Small intestine (tissue), 7 donors: Measurements from ENCODE around the gene PODXL2. TPM values are rescaled to one million over a fixed set of nuclear protein-coding genes. Genes with fewer than 3 reads are reported as not detected.
"Not testable (repeated sequence)": the region's sequence is repeated elsewhere in the genome, so short reads cannot be mapped to it uniquely, and the experiment has no call there.

Experiments used
- DNase-seq, 2 donors: peaks; one replicate each; pipeline versions ENCODE4 v3.0.0 to v3.0.0-alpha.2; 2013
- FAIRE-seq: peaks from 2 replicates; lab custom pipeline; 2012; peaks lifted over from hg19 to GRCh38; lab: Jason Lieb, UNC
- H3K27ac ChIP-seq, 3 donors: one replicate each; pipeline ENCODE4 v1.5.1; 2013; ENCODE audit warnings: low read length in 2 of 3, mild to moderate bottlenecking in 2 of 3, control low read depth in 1 of 3, inconsistent platforms in 1 of 3, low read depth in 1 of 3, moderate library complexity in 1 of 3
- H3K27me3 ChIP-seq, 3 donors: one replicate each; pipeline ENCODE4 v1.6.1; 2013; ENCODE audit warnings: low read length in 3 of 3, inconsistent platforms in 1 of 3; ENCODE audit not compliant: control insufficient read depth in 3 of 3, insufficient read depth in 3 of 3
- H3K36me3 ChIP-seq, 3 donors: one replicate each; pipeline ENCODE4 v1.6.1; 2013; ENCODE audit warnings: low read length in 3 of 3, inconsistent platforms in 1 of 3, low read depth in 1 of 3, mild to moderate bottlenecking in 1 of 3, moderate library complexity in 1 of 3; ENCODE audit not compliant: control insufficient read depth in 3 of 3, insufficient read depth in 2 of 3
- H3K4me1 ChIP-seq, 3 donors: one replicate each; pipeline ENCODE4 v1.6.1; 2013; ENCODE audit warnings: low read length in 2 of 3, inconsistent platforms in 1 of 3, low read depth in 1 of 3, mild to moderate bottlenecking in 1 of 3, moderate library complexity in 1 of 3; ENCODE audit not compliant: control insufficient read depth in 3 of 3, insufficient read depth in 2 of 3
- H3K4me3 ChIP-seq, 3 donors: one replicate each; pipeline ENCODE4 v1.5.1; 2013; ENCODE audit warnings: low read length in 3 of 3, control low read depth in 1 of 3, inconsistent platforms in 1 of 3, low read depth in 1 of 3, mild to moderate bottlenecking in 1 of 3, moderate library complexity in 1 of 3
- H3K9me3 ChIP-seq, 2 donors: one replicate each; pipeline ENCODE4 v1.6.1; 2013; ENCODE audit warnings: low read depth in 1 of 2, low read length in 1 of 2; ENCODE audit not compliant: control insufficient read depth in 2 of 2, insufficient read depth in 1 of 2
- WGBS, 3 donors: extraction: QIAGEN DNeasy Blood & Tissue Kit; methylation state at CpG; one replicate each; pipeline ENCODE4 v1.1.7; 2013; 5-methylcytosine and 5-hydroxymethylcytosine counted together
- polyA plus RNA-seq, 4 donors: library from polyadenylated mRNA; stranded (reverse) in 3 of 4; unstranded in 1 of 4; fragments of 200-250 nt in 3 of 4; fragments of 120-200 nt in 1 of 4; gene quantifications; one replicate each; pipeline versions ENCODE4 v1.2.1 to v1.2.3, GENCODE V29; 2013
- donor health status: healthy with polysubstance abuse.
- donor health status: control.
- donor health status: control.
- donor health status: Bipolar disorder and iron deficiency.
- donor health status: healthy.

The PODXL2 gene
- polyA plus RNA-seq, 4 donors, result 1.6 to 17.0 (median 4.2) TPM

DNA sequence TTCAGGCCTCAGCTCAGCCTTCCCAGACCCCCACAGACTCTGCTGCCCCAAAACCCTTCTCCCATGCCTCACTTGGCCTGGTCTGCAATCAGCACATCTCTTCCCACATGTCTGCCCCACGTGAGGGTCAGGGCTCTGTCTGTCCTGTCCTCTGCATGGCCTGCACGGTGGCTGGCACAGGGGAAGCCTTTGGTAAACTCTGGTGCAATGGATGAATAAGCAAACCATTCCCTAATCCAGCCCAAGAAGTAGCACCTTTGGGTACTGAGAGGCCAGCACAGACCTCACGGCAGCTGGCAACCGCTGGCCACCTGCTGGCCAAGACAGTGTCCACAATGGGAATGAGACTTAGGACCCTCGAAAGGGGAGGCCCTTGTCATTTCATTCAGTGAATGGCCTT lies 71.4 kb downstream of the PODXL2 start:
- Histone ChIP-seq H3K36me3 (peaks cover 0 to 25% (median 0%) of the 10 kb centered on the region in 3 donors), H3K9me3 (no peaks in the 10 kb centered on the region), H3K27ac (peak overlapping the region in 1 of 3 donors; percentile 0), H3K4me1 (peaks cover 0 to 25% (median 0%) of the 10 kb centered on the region in 3 donors), H3K4me3 (no peak overlapping the region), H3K27me3 (no peaks in the 10 kb centered on the region)
- FAIRE-seq, result no peak
- no peak for DNase-seq
- WGBS, 3 donors, result 81 to 85% (median 82%) methylated on average over 5 of the region's 5 CpGs

DNA sequence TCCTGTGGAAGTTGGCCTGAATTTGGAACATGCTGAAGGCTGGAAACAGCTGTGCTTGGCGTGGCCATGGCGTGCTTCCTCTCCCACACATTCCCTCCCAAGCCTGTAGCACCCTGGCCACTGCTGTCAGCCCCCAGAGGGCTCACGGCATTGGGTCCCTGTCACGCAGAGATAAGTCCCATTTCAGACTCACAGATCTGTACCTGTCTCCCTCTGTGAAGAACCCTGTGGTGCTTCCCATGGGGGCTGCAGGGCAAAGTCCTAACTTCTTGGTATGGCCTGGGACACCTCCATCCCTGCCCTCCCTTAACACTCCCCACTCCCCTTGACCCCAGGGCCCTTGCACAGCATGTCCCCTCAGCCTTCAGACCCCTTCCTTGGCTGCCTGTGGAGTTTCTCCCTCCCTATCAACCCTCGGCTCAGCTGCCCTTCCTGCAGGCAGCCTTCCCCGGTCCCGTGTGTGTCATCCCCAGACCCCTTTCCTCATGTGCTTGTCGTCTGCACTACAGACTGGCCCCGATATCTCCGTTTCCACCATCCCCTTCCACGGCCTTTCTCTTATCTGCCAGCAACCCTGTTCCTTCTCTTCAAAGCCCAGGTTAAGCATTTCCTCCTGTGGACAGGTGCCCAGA lies 72.4 kb downstream of the PODXL2 start:
- Histone ChIP-seq H3K36me3 (peaks cover 0 to 25% (median 0%) of the 10 kb centered on the region in 3 donors), H3K4me3 (no peak overlapping the region), H3K9me3 (no peaks in the 10 kb centered on the region), H3K27me3 (no peaks in the 10 kb centered on the region), H3K27ac (peak overlapping the region in 1 of 3 donors; percentile 53), H3K4me1 (peaks cover 0 to 25% (median 0%) of the 10 kb centered on the region in 3 donors)
- no peak for FAIRE-seq
- WGBS, 3 donors, result 76 to 94% (median 80%) methylated on average over 11 of the region's 11 CpGs
- DNase-seq, result no peak

GRCh38 chr3:127702151-127702578 lies 73.2 kb downstream of the PODXL2 start:
- Histone ChIP-seq H3K27ac (peak overlapping the region in 1 of 3 donors; percentile 53), H3K36me3 (peaks cover 0 to 29% (median 0%) of the 10 kb centered on the region in 3 donors), H3K27me3 (no peaks in the 10 kb centered on the region), H3K4me3 (no peak overlapping the region), H3K9me3 (no peaks in the 10 kb centered on the region), H3K4me1 (peaks cover 0 to 18% (median 0%) of the 10 kb centered on the region in 3 donors)
- DNase-seq (no peak), FAIRE-seq (no peak)
- 74 to 91% (median 75%) methylated on average over 4 of the region's 4 CpGs for WGBS, 3 donors

DNA sequence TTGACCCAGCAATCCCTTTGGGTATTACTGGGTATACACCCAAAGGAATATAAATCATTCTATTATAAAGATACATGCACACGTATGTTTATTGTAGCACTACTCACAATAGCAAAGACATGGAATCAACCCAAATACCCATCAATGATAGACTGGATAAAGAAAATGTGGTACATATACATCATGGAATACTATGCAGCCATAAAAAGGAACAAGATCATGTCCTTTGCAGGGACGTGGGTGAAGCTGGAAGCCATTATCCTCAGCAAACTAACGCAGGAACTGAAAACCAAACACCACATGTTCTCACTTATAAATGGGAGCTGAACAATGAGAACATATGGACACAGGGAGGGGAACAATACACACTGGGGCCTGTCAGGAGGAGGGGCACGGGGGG lies 75.9 kb downstream of the PODXL2 start:
- FAIRE-seq, H3K27me3 ChIP-seq, H3K9me3 ChIP-seq, DNase-seq, H3K27ac ChIP-seq, H3K4me1 ChIP-seq, H3K4me3 ChIP-seq: not testable (repeated sequence)
- peaks cover 0 to 28% (median 0%) of the 10 kb centered on the region in 3 donors for H3K36me3 ChIP-seq
- 92 to 99% (median 95%) methylated on average over 4 of the region's 4 CpGs for WGBS, 3 donors

GRCh38 chr3:127706312-127706711 lies 77.3 kb downstream of the PODXL2 start:
- no peak overlapping the region for H3K4me3 ChIP-seq
- peaks cover 0 to 32% (median 0%) of the 10 kb centered on the region in 3 donors for H3K36me3 ChIP-seq
- no peaks in the 10 kb centered on the region for H3K4me1 ChIP-seq
- no peaks in the 10 kb centered on the region for H3K27me3 ChIP-seq
- WGBS, 3 donors, result 76 to 88% (median 83%) methylated on average over 7 of the region's 7 CpGs
- DNase-seq, result no peak
- peak overlapping the region in 1 of 3 donors; percentile 38 for H3K27ac ChIP-seq
- FAIRE-seq, result no peak
- no peaks in the 10 kb centered on the region for H3K9me3 ChIP-seq

DNA sequence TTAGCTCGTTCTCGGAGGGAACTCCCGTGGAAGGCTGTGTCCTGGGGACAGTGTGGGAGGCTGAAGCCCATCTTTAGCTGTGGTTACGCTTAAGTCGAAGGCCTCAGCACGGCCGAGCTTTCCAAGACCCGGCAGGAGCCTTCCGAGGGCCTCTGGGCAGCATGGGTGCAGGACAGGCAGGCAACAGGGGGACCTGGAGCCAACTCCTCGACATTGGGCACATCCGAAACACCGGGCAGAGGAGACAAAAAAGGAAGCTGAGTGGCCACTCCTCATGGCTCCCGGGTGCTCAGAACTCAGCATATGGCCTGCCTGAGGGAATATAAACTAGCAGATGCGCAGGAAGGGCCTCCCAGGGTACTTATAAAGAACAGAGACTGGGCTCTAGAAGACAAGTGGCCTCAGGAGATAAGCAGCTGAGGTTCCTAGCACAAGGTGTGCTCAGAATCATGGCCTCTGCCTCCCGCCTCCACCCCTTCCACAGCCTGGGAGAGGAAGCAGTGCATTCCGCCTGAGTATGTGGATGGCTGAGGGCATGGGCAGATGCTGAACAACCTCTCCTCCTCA lies 77.9 kb downstream of the PODXL2 start:
- WGBS, 3 donors, result 88 to 94% (median 94%) methylated on average over 16 of the region's 16 CpGs
- H3K36me3 ChIP-seq, result peaks cover 0 to 27% (median 0%) of the 10 kb centered on the region in 3 donors
- H3K9me3 ChIP-seq, result no peaks in the 10 kb centered on the region
- no peak overlapping the region for H3K4me3 ChIP-seq
- FAIRE-seq (no peak), DNase-seq (no peak)
- H3K27ac ChIP-seq, result peak overlapping the region in 1 of 3 donors; percentile 30
- no peaks in the 10 kb centered on the region for H3K4me1 ChIP-seq
- H3K27me3 ChIP-seq, result no peaks in the 10 kb centered on the region

DNA sequence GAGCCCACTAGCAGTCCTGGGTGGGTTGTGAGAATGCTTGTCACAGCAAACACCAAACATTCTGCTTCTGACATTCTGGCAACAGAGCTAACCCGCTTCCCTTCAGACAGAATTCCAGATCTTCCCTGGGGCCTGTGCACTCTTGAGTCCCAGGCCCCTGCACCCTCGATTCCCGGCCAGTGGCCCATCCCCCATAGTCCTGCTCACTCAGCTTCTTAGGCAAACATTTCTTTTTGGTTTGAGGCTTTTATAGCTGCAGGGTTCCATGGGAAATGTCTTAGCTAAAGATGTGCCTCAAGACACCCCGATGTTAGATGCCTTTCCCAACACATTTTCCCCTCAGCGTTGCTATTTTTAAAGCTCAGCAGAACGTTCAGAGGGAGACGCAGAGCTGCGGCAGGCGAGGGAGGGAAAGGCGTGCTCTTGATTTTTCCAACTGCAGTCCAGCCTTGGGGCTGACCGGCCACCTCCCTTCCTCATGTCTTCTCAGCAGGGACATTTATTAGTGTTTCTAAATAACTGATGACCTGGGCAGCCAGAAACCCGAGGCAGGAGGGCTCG lies 78.9 kb downstream of the PODXL2 start:
- Histone ChIP-seq H3K27ac (peak overlapping the region in 1 of 3 donors; percentile 1), H3K4me3 (no peak overlapping the region), H3K9me3 (no peaks in the 10 kb centered on the region), H3K36me3 (peaks cover 0 to 21% (median 0%) of the 10 kb centered on the region in 3 donors), H3K27me3 (no peaks in the 10 kb centered on the region), H3K4me1 (no peaks in the 10 kb centered on the region)
- WGBS, 3 donors, result 61 to 78% (median 78%) methylated on average over 13 of the region's 13 CpGs
- FAIRE-seq (no peak), DNase-seq (no peak)

- FAIRE-seq (no peak), DNase-seq (no peak)
- Histone ChIP-seq H3K27me3 (no peaks in the 10 kb centered on the region), H3K9me3 (no peaks in the 10 kb centered on the region), H3K36me3 (peaks cover 0 to 23% (median 0%) of the 10 kb centered on the region in 3 donors), H3K27ac (no peak overlapping the region), H3K4me1 (no peaks in the 10 kb centered on the region), H3K4me3 (no peak overlapping the region)
- WGBS, 3 donors, result 63 to 92% (median 88%) methylated on average over 2 of the region's 2 CpGs
These were observed 79.9 kb downstream of the PODXL2 start for GRCh38 chr3:127708837-127709236.
